ENCODE data around the gene SLC16A12.

- TF ChIP-seq CTCF (IDR thresholded peaks at IDR 0.05), result no peak
- TF ChIP-seq POLR2A (IDR thresholded peaks at IDR 0.05), result no peak
Observed at GRCh38 chr10:89554433-89554832, 19.0 kb upstream of the SLC16A12 start.
